ENCODE results near the gene TEDC2.

GRCh38 chr16:2489581-2489980, 29.7 kb downstream of the TEDC2 start:
- no peak for TF ChIP-seq CTCF (IDR thresholded peaks at IDR 0.05)
- no peak for TF ChIP-seq POLR2A (IDR thresholded peaks at IDR 0.05)
